Transverse colon (tissue), 3 donors: ENCODE data around the gene NRP1.

Experiments used
- EP300 ChIP-seq: sonication (generic); formaldehyde crosslinking; IDR thresholded peaks from one replicate; pipeline ENCODE4 v1.6.1; 2017; ENCODE audit warnings: antibody characterized with exemption, low read depth
- POLR2A ChIP-seq: fragments of 450-650 bp; IDR thresholded peaks from one replicate; pipeline ENCODE4 v1.6.1; 2016; ENCODE audit warnings: antibody characterized with exemption, mild to moderate bottlenecking, moderate library complexity
- TF ChIP-seq, protein P1 (sequence below), 5 experiments: fragments of 200-600 bp in 3 of 5; fragments of 450-650 bp in 2 of 5; sonication (generic) in 3 of 5; IDR thresholded peaks; 1 replicate in 2 of 5; 2 replicates in 3 of 5; pipeline ENCODE4 v1.5.1; 2016 to 2017; ENCODE audit warnings: antibody characterized with exemption in 5 of 5, inconsistent platforms in 3 of 5, mild to moderate bottlenecking in 2 of 5, moderate library complexity in 1 of 5

DNA sequence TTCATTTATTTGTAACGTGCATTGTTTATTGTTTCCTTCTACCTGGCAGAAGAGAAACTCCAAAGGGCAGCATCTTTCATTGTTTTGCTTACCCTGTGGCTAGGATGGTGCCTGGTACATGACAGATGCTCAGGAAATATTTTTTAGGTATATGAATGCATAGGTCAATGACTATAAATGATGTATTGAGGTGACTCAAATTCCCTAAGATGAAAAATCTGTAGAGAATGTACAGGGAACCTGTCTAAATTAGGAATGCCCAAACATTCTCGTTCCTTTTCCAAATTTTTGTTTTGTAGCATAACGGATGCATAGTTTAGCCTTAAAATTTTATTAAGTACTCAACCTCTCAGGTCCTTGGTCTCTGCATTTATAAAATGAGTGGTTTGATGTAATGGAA, 71.6 kb downstream of the NRP1 start:
- TF ChIP-seq, protein P1, sequence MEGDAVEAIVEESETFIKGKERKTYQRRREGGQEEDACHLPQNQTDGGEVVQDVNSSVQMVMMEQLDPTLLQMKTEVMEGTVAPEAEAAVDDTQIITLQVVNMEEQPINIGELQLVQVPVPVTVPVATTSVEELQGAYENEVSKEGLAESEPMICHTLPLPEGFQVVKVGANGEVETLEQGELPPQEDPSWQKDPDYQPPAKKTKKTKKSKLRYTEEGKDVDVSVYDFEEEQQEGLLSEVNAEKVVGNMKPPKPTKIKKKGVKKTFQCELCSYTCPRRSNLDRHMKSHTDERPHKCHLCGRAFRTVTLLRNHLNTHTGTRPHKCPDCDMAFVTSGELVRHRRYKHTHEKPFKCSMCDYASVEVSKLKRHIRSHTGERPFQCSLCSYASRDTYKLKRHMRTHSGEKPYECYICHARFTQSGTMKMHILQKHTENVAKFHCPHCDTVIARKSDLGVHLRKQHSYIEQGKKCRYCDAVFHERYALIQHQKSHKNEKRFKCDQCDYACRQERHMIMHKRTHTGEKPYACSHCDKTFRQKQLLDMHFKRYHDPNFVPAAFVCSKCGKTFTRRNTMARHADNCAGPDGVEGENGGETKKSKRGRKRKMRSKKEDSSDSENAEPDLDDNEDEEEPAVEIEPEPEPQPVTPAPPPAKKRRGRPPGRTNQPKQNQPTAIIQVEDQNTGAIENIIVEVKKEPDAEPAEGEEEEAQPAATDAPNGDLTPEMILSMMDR (IDR thresholded peaks at IDR 0.05) = no peak
- no peak for TF ChIP-seq EP300
- no peak for TF ChIP-seq POLR2A
